GM12878 (cell line): ENCODE data around the gene CELSR3. TPM values are rescaled to one million over a fixed set of nuclear protein-coding genes. Genes with fewer than 3 reads are reported as not detected.

Experiments
- BACH1 ChIP-seq: fragments of 450-650 bp; IDR thresholded peaks from 2 replicates; pipeline ENCODE4 v1.6.1; 2017; ENCODE audit warnings: mild to moderate bottlenecking, borderline replicate concordance
- BHLHE40 ChIP-seq, 2 experiments: fragments of 450-650 bp in 1 of 2; IDR thresholded peaks; 2 replicates each; pipeline ENCODE4 v1.6.1; 2011 to 2017; ENCODE audit warnings: low read depth in 2 of 2, borderline replicate concordance in 1 of 2, improper control_type of control experiment in 1 of 2, low read length in 1 of 2, mild to moderate bottlenecking in 1 of 2
- BRCA1 ChIP-seq: IDR thresholded peaks from 2 replicates; pipeline ENCODE4 v1.6.1; 2011; ENCODE audit warnings: low read depth, low read length, improper control_type of control experiment
- CHD4 ChIP-seq: fragments of 200-600 bp; sonication (generic); IDR thresholded peaks from 2 replicates; pipeline ENCODE4 v1.6.1; 2016; ENCODE audit warnings: mild to moderate bottlenecking
- CREM ChIP-seq: IDR thresholded peaks from 2 replicates; pipeline ENCODE4 v1.6.1; 2014; ENCODE audit warnings: antibody characterized with exemption, low read depth
- GATAD2B ChIP-seq: fragments of 450-650 bp; conservative IDR thresholded peaks from 2 replicates; pipeline ENCODE4 v1.6.1; 2017; ENCODE audit warnings: low read depth, mild to moderate bottlenecking, moderate library complexity
- HCFC1 ChIP-seq: fragments of 150-350 bp; IDR thresholded peaks from 2 replicates; pipeline ENCODE4 v1.6.1; 2014; ENCODE audit warnings: low read length
- IKZF1 ChIP-seq: fragments of 450-650 bp; conservative IDR thresholded peaks from 2 replicates; pipeline ENCODE4 v1.6.1; 2017; ENCODE audit warnings: antibody characterized with exemption, mild to moderate bottlenecking
- MTA2 ChIP-seq: fragments of 450-650 bp; IDR thresholded peaks from 2 replicates; pipeline ENCODE4 v1.6.1; 2016; ENCODE audit warnings: low read depth, mild to moderate bottlenecking, moderate library complexity
- PAX5 ChIP-seq: IDR thresholded peaks from 2 replicates; pipeline ENCODE4 v1.6.1; 2011; ENCODE audit warnings: low read depth, low read length, borderline replicate concordance
- POLR2A ChIP-seq: IDR thresholded peaks from 2 replicates; pipeline ENCODE4 v1.6.1; 2011; ENCODE audit warnings: low read depth, mild to moderate bottlenecking, low read length
- RB1 ChIP-seq: fragments of 450-650 bp; formaldehyde crosslinking; IDR thresholded peaks from 2 replicates; pipeline ENCODE4 v1.6.1; 2017; ENCODE audit warnings: mild to moderate bottlenecking, borderline replicate concordance
- SIN3A ChIP-seq: IDR thresholded peaks from 2 replicates; pipeline ENCODE4 v1.6.1; 2012; ENCODE audit warnings: low read depth, low read length, improper control_type of control experiment
- SMARCA5 ChIP-seq: fragments of 450-650 bp; IDR thresholded peaks from 2 replicates; pipeline ENCODE4 v1.6.1; 2017; ENCODE audit warnings: mild to moderate bottlenecking
- SMC3 ChIP-seq: IDR thresholded peaks from 2 replicates; pipeline ENCODE4 v1.6.1; 2011; ENCODE audit warnings: low read length, improper control_type of control experiment, borderline replicate concordance
- STAT1 ChIP-seq: fragments of 450-650 bp; conservative IDR thresholded peaks from 2 replicates; pipeline ENCODE4 v1.6.1; 2014; ENCODE audit warnings: antibody characterized with exemption, mild to moderate bottlenecking
- TCF12 ChIP-seq: IDR thresholded peaks from 2 replicates; pipeline ENCODE4 v1.6.1; 2011; ENCODE audit warnings: low read depth, mild to moderate bottlenecking, low read length
- USF2 ChIP-seq: IDR thresholded peaks from 2 replicates; pipeline ENCODE4 v1.6.1; 2011; ENCODE audit warnings: low read depth, low read length, improper control_type of control experiment, borderline replicate concordance
- YY1 ChIP-seq: IDR thresholded peaks from 2 replicates; pipeline ENCODE4 v1.6.1; 2011; ENCODE audit warnings: low read depth, mild to moderate bottlenecking, low read length
- ZBTB4 ChIP-seq: fragments of 450-650 bp; formaldehyde crosslinking; IDR thresholded peaks from 2 replicates; pipeline ENCODE4 v1.4.0; 2022; ENCODE audit warnings: mild to moderate bottlenecking, moderate library complexity
- ZNF207 ChIP-seq: fragments of 450-650 bp; IDR thresholded peaks from 2 replicates; pipeline ENCODE4 v1.6.1; 2014; ENCODE audit warnings: antibody characterized with exemption, mild to moderate bottlenecking, borderline replicate concordance
- ZNF592 ChIP-seq: fragments of 450-650 bp; IDR thresholded peaks from 2 replicates; pipeline ENCODE4 v1.6.1; 2017; ENCODE audit warnings: mild to moderate bottlenecking, moderate library complexity
- polyA plus RNA-seq, 11 experiments: library from polyadenylated mRNA; depleted of rRNA in 4 of 11; unstranded in 6 of 11; stranded (reverse) in 5 of 11; fragments of >200 nt; fragmentation: Nextera tagmentation in 4 of 11; fragmentation: Illumina TruSeq in 1 of 11; extraction: Ambion mirVana in 4 of 11; extraction: Trizol in 1 of 11; gene quantifications; 1 replicate in 1 of 11; 2 replicates in 10 of 11; pipeline versions ENCODE4 v1.2.1 to v1.2.3, GENCODE V29; 2011 to 2016; ENCODE audit warnings: inconsistent platforms in 2 of 11, missing spikeins in 2 of 11, low read depth in 1 of 11
- total RNA-seq, 4 experiments: library from RNA; depleted of rRNA in 3 of 4; stranded (reverse); fragments of >200 nt in 3 of 4; fragmentation: Illumina TruSeq in 1 of 4; extraction: Trizol in 1 of 4; gene quantifications; 2 replicates each; pipeline versions ENCODE4 v1.2.1 to v1.2.3, GENCODE V29; 2013 to 2021

The CELSR3 gene
- total and polyA plus RNA-seq, 10 of the 15 experiments (the other 5 are each of a cell fraction or from before 2014, with no cell fraction given): 0.08 to 1.6 (median 0.57) TPM

- TF ChIP-seq ZBTB4 (CRISPR knock-in tag) (no peak), BHLHE40 (IDR thresholded peaks at IDR 0.05; ENCODE audit: borderline replicate concordance in 1 of 2, low read depth in 2 of 2, low read length in 1 of 2) (peak in 1 of 2 experiments; percentile 59; a peak in 2 of 4 replicates), ZNF207 (peak; percentile 71; the same call in 1 of the 2 replicates), TCF12 (peak; percentile 54; the same call in 1 of the 2 replicates), RB1 (peak; percentile 62; the same call in 1 of the 2 replicates), BACH1 (peak; percentile 40; the same call in 1 of the 2 replicates), MTA2 (no peak), PAX5 (no peak), YY1 (0 out of 2 replicates have a peak, but pooled peaks have one; percentile 37), BRCA1 (no peak), IKZF1 (peak; percentile 35; the same call in 1 of the 2 replicates), HCFC1 (no peak), ZNF592 (peak; percentile 38; the same call in 1 of the 2 replicates), CHD4 (no peak), USF2 (no peak), CREM (0 out of 2 replicates have a peak, but pooled peaks have one; percentile 44), GATAD2B (peak; percentile 91), SMARCA5 (peak; percentile 59; the same call in 1 of the 2 replicates), STAT1 (no peak), SMC3 (peak; percentile 15; the same call in 1 of the 2 replicates), POLR2A (peak; percentile 57; the same call in 1 of the 2 replicates), SIN3A (no peak)
Observed at GRCh38 chr3:48656061-48656840, 6.4 kb downstream of the CELSR3 start (continued).
